Breast epithelium (tissue), 3 donors: ENCODE results near the gene AHCYL2.

Source experiments
- CTCF ChIP-seq, 3 donors: fragments of 450-650 bp; IDR thresholded peaks; one replicate each; pipeline ENCODE4 v1.5.1; 2016 to 2017; ENCODE audit warnings: antibody characterized with exemption in 3 of 3, mild to moderate bottlenecking in 3 of 3, moderate library complexity in 3 of 3
- POLR2A ChIP-seq: fragments of 450-650 bp; IDR thresholded peaks from one replicate; pipeline ENCODE4 v1.6.1; 2016; ENCODE audit warnings: antibody characterized with exemption, mild to moderate bottlenecking, moderate library complexity
- POLR2AphosphoS5 ChIP-seq, 3 donors: sonication (generic); formaldehyde crosslinking; IDR thresholded peaks; one replicate each; pipeline ENCODE4 v1.6.1; 2017; ENCODE audit warnings: antibody characterized with exemption in 3 of 3

DNA sequence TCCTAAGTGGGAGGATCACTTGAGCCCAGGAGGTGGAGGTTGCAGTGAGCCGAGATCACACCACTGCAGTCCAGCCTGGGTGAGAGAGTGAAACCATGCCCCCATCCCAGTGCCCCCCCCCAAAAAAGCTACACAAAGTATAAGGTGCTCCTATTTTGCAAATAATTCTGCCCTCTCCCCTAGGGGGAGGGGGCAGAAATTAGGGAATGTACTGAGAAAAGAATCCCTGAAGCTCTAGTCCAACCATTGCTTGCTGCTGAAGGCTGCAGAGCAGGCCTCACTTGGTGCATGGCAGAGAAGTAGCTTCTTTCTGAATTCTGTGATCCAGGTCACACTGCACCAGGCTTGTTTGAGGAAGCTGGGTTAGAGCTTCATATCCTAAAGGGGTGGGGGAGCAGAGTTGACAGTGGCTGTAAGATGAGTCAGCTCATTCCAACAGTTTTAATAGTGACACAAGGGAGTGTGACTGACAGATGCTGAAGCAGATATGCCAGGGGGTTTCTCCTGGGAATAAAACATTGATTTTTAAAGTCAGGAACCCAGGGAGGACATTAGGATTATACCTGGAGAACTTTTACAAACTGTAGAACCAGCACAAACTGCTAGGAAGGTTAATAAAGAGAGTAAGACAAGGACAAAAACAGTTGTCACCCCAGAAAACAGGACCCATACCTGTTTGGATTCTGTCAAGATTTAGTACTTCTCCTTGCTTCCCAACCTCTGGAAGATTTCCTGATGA lies 176.6 kb downstream of the AHCYL2 start:
- TF ChIP-seq CTCF (IDR thresholded peaks at IDR 0.05) (no peak), POLR2AphosphoS5 (IDR thresholded peaks at IDR 0.05) (no peak), POLR2A (no peak)
